OCI-LY7 (cell line): ENCODE data around the gene SCPEP1.

ENCODE experiments used
- EZH2phosphoT487 ChIP-seq: fragments of 200-600 bp; sonication (generic); IDR thresholded peaks from 2 replicates; pipeline ENCODE4 v1.6.1; 2018; ENCODE audit warnings: low read depth, borderline replicate concordance, mild to moderate bottlenecking, mixed run types, antibody characterized with exemption, low read length, moderate library complexity, mixed read lengths
- TF ChIP-seq, protein P1 (sequence below): fragments of 200-600 bp; sonication (generic); conservative IDR thresholded peaks from 2 replicates; pipeline ENCODE4 v1.5.1; 2014; ENCODE audit warnings: mild to moderate bottlenecking, antibody characterized with exemption, low read length, moderate library complexity, mixed read lengths

DNA sequence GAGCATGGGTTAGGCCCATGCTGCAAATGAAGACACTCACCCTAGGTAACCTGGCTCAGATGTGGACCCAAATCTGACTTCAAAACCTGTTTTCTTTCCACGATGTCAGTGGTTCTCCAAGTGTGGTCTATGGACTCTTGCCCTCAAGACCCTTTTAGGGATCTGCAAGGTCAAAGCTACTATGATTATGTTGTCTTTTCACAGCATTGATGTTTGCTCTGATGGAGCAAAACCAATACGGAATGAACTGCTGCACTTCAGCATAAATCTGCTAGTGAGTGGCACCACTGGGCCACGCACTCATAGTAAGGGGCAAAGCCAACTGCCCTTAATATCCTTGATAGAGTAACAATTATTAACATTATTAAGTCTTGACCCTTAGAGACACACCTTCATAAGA is 42.5 kb upstream of the SCPEP1 start:
- TF ChIP-seq, protein P1, sequence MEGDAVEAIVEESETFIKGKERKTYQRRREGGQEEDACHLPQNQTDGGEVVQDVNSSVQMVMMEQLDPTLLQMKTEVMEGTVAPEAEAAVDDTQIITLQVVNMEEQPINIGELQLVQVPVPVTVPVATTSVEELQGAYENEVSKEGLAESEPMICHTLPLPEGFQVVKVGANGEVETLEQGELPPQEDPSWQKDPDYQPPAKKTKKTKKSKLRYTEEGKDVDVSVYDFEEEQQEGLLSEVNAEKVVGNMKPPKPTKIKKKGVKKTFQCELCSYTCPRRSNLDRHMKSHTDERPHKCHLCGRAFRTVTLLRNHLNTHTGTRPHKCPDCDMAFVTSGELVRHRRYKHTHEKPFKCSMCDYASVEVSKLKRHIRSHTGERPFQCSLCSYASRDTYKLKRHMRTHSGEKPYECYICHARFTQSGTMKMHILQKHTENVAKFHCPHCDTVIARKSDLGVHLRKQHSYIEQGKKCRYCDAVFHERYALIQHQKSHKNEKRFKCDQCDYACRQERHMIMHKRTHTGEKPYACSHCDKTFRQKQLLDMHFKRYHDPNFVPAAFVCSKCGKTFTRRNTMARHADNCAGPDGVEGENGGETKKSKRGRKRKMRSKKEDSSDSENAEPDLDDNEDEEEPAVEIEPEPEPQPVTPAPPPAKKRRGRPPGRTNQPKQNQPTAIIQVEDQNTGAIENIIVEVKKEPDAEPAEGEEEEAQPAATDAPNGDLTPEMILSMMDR, result no peak
- TF ChIP-seq EZH2phosphoT487, result no peak
